ENCODE results near the gene DLG3.

- TF ChIP-seq CTCF (IDR thresholded peaks at IDR 0.05) (no peak), POLR2AphosphoS5 (IDR thresholded peaks at IDR 0.05) (no peak), POLR2A (IDR thresholded peaks at IDR 0.05) (no peak), EP300 (IDR thresholded peaks at IDR 0.05; ENCODE audit: low read depth) (no peak)
Measured at GRCh38 chrX:70477734-70478075, 33.1 kb downstream of the DLG3 start.

Measured in transverse colon (tissue), 4 donors.